GM12872 (cell line): Measurements from ENCODE around the gene PPID.

Experiments
- TF ChIP-seq, protein P1 (sequence below): IDR thresholded peaks from 3 replicates; pipeline ENCODE4 v1.5.1; 2011; ENCODE audit warnings: low read depth, mild to moderate bottlenecking, low read length, moderate library complexity; ENCODE audit not compliant: insufficient read depth

Gene PPID

DNA sequence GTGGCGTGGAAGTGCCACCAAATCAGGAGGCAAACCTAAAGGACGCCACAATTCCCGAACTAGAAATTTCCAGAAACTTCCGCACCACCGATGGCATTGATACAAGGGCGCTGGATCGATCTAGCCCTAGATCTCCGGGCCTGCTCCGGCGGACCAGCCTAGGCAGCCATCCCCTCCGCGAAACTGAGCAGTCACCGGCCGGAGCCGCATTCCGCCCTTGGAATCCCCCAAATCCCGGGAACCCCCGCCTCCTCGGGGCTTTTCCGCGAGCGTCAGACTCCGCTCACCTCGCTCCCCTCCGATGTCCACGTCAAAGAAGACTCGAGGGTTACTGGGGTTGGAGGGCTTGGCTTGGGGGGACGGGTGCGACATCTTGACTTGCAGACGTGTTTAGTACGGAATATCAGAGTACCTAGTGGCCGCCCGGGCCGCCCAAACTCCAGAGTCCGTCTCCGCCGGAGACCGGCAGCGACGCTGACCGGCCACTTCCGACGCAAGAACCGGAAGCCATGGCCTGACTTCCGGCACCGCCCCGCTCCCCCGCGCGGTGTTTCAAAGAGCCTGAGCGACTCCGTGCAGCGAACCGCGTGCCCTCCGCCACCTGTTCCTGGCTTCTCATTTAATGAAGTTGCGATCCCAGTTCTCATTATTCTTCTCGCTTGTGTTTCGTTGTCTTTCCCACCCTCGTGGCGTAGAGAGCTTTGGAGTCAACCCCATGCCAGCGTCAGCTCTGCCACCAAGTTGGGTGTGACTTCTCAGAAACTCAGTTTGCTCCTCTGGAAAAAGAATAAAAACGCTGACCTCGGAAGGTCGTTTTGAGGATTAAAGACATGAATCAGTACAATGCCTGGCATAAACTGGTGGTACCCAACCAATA, at the start of gene PPID:
Gene PPID (minus strand): TSS at position 480 of the 877 bp plus-strand sequence. CDS start 108 bp downstream, at position 372.
- TF ChIP-seq, protein P1, sequence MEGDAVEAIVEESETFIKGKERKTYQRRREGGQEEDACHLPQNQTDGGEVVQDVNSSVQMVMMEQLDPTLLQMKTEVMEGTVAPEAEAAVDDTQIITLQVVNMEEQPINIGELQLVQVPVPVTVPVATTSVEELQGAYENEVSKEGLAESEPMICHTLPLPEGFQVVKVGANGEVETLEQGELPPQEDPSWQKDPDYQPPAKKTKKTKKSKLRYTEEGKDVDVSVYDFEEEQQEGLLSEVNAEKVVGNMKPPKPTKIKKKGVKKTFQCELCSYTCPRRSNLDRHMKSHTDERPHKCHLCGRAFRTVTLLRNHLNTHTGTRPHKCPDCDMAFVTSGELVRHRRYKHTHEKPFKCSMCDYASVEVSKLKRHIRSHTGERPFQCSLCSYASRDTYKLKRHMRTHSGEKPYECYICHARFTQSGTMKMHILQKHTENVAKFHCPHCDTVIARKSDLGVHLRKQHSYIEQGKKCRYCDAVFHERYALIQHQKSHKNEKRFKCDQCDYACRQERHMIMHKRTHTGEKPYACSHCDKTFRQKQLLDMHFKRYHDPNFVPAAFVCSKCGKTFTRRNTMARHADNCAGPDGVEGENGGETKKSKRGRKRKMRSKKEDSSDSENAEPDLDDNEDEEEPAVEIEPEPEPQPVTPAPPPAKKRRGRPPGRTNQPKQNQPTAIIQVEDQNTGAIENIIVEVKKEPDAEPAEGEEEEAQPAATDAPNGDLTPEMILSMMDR = no peak

DNA sequence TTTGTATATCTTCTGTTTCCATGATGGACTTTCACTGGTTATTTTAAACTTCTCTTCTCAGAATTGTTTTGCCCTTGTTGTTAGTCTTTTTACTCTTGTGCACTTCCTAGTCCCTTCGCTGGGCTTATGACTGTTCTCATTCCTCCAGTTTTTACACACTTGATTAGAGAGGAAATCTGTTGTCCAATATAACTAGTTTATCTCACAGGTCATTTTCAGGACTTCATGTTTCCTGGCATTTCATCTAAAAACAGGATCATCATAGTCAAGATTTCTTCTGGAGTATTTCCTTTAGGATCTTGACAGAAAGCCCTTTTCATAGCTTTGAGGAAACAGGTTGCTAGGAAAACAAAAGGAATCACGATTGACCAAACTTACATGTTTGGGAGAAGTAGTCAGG, 48.6 kb upstream of the PPID start:
- TF ChIP-seq, protein P1 = no peak

DNA sequence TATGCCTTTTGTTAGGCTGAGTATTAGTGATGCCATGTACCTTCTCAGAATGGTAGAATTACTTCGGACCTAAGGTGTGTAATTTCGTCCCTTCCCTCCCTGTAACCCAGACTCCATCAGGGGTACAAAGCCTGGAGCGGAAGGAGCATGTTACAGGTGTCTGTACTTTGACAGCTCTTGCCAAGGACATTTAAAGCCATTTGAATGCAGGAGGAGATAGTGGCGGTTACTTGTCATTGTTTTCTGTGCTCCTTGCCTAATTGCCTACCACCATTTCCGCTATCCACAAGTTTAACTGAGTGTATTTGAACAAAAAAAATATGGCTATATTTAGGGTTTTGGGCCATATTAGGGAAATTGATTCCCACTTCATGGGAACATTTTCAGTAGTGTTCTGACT, 47.5 kb upstream of the PPID start:
- TF ChIP-seq, protein P1 = no peak

DNA sequence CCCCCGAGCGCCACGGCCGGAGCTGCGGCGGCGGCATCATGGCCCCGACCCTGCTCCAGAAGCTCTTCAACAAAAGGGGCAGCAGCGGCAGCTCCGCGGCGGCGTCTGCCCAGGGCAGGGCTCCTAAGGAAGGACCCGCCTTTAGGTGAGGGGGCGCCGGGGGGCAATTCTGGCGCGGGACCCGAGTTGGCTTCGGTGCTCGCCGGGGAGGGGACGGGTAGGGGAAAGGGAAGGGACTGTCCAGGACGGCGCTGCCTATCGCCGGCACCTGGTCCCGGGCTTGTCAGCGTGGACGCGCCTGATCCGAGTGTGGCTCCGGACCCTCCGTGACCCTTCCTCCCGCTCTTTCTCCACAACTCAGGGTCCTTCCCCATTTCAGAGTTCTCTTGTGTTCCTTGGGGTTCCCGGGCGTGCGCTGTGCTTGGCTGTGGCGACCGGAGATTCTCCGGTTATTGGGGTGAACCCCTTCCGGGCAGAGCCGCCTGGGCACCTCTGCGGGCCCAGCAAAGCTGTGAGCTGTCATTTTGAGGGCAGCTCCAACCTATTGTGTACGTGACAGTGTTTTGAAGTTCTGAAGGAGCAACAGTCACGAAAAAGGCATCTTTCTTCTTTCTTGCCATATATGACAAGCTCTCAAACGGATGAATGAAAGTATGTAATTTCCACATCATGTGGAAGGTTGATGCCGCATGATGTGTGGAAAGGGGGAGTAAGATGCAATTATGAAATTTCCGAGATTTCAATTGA, 46.2 kb upstream of the PPID start:
- TF ChIP-seq, protein P1 = no peak

DNA sequence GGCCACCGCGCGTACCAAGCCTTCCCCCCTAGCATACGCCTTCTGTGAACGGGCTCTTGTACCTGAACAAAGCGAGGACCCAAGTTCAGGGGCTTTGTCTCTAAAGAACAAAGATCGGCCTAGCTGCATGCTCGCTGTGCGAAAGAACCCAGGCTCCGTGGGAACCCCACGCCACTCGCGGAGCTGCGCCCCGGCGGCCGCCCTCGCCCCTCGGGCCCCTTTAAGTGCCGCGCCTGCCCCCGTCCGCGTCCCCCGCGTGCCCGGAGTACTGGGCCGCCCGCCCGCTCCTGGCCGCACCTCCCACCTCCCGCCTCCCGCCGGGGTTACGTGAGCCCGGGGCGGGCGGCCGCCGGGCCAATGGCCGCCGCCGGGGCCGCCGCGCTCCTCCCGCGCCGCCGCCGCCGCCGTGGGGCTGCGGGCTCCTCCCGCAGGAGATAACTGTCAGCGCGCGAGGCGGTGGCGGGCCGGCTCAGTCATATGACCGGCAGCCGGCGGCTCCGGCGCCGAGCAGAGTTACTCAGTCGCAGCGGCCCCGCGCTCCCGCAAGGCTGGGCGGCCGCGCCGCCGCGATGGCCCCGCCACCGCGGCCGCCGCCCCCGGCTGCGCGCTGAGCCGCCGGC, 45.5 kb upstream of the PPID start, which contains the start of gene FNIP2:
Gene FNIP2 (plus strand): TSS at position 472 of the 620 bp plus-strand sequence. CDS start 187 bp downstream, outside the sequence.
- TF ChIP-seq, protein P1 = no peak

DNA sequence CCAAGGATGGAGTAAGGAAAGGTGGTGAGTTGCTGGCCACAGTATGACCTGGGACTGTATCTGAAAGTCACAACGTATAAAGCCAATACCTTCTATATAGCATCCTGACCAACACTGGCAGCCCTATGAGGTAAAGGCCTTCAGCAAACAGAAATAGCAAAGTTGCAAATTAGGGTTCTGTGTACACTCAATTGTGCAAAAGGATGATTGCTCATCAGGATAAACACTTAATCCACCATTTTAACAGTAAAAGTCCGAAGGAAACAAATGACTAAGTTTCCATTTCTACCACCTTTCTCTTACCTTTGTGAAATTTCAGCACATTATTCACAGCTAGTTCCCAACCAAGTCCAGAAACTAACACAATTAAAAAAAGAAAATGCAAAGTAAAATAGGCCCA, 44.3 kb upstream of the PPID start:
- TF ChIP-seq, protein P1 = no peak
